OCI-LY7 (cell line): Measurements from ENCODE around the gene HERC3.

ENCODE experiments used
- EZH2phosphoT487 ChIP-seq: fragments of 200-600 bp; sonication (generic); IDR thresholded peaks from 2 replicates; pipeline ENCODE4 v1.6.1; 2018; ENCODE audit warnings: low read depth, borderline replicate concordance, mild to moderate bottlenecking, mixed run types, antibody characterized with exemption, low read length, moderate library complexity, mixed read lengths
- TF ChIP-seq, protein P1 (sequence below): fragments of 200-600 bp; sonication (generic); conservative IDR thresholded peaks from 2 replicates; pipeline ENCODE4 v1.5.1; 2014; ENCODE audit warnings: mild to moderate bottlenecking, antibody characterized with exemption, low read length, moderate library complexity, mixed read lengths

GRCh38 chr4:88745175-88745574 lies 152.9 kb downstream of the HERC3 start:
- TF ChIP-seq, protein P1, sequence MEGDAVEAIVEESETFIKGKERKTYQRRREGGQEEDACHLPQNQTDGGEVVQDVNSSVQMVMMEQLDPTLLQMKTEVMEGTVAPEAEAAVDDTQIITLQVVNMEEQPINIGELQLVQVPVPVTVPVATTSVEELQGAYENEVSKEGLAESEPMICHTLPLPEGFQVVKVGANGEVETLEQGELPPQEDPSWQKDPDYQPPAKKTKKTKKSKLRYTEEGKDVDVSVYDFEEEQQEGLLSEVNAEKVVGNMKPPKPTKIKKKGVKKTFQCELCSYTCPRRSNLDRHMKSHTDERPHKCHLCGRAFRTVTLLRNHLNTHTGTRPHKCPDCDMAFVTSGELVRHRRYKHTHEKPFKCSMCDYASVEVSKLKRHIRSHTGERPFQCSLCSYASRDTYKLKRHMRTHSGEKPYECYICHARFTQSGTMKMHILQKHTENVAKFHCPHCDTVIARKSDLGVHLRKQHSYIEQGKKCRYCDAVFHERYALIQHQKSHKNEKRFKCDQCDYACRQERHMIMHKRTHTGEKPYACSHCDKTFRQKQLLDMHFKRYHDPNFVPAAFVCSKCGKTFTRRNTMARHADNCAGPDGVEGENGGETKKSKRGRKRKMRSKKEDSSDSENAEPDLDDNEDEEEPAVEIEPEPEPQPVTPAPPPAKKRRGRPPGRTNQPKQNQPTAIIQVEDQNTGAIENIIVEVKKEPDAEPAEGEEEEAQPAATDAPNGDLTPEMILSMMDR = no peak
- TF ChIP-seq EZH2phosphoT487 = no peak
